ENCODE results near the gene APOBEC3H.
A peak's percentile ranks its signal among the peaks of the same experiment; 100 is the strongest.

Gene APOBEC3H

GRCh38 chr22:39153220-39153717 is 56.2 kb downstream of the APOBEC3H start:
- H3K27me3 ChIP-seq (ENCODE audit: control insufficient read depth in 1 of 2, insufficient read depth in 2 of 2, low read length in 2 of 2), result peaks cover 14 to 20% of the 10 kb centered on the region in 2 donors
- no peaks in the 10 kb centered on the region for H3K9me3 ChIP-seq (ENCODE audit: control insufficient read depth in 1 of 2, low read length in 2 of 2)
- peak overlapping the region; percentile 69 to 75 for H3K4me3 ChIP-seq (ENCODE audit: low read depth in 1 of 2, low read length in 2 of 2)
- H3K9ac ChIP-seq (ENCODE audit: low read depth in 1 of 2, low read length in 2 of 2), result peak overlapping the region; percentile 69 to 94
- peaks cover 6 to 8% of the 10 kb centered on the region in 2 donors for H3K36me3 ChIP-seq (ENCODE audit: control insufficient read depth in 1 of 2, insufficient read depth in 2 of 2, low read length in 2 of 2)
- peak overlapping the region; percentile 84 for H3K27ac ChIP-seq (ENCODE audit: low read depth, low read length)
- H3K4me1 ChIP-seq (ENCODE audit: control insufficient read depth in 1 of 2, insufficient read depth in 2 of 2, low read length in 2 of 2), result peaks cover 25 to 35% of the 10 kb centered on the region in 2 donors

All from duodenal mucosa (tissue), 2 donors.